DOHH2 (cell line): ENCODE data around the gene PLAGL1.

Source experiments
- EZH2phosphoT487 ChIP-seq: fragments of 200-600 bp; sonication (generic); IDR thresholded peaks from 2 replicates; pipeline ENCODE4 v1.6.1; 2017; ENCODE audit warnings: borderline replicate concordance, mild to moderate bottlenecking, antibody characterized with exemption, low read length, moderate library complexity, mixed read lengths
- TF ChIP-seq, protein P1 (sequence below): fragments of 200-600 bp; sonication (generic); IDR thresholded peaks from one replicate; pipeline ENCODE4 v1.5.1; 2014; ENCODE audit warnings: antibody characterized with exemption, mild to moderate bottlenecking, low read depth, low read length; ENCODE audit not compliant: poor library complexity, severe bottlenecking

GRCh38 chr6:143912671-143913070, 95.4 kb downstream of the PLAGL1 start:
- TF ChIP-seq, protein P1, sequence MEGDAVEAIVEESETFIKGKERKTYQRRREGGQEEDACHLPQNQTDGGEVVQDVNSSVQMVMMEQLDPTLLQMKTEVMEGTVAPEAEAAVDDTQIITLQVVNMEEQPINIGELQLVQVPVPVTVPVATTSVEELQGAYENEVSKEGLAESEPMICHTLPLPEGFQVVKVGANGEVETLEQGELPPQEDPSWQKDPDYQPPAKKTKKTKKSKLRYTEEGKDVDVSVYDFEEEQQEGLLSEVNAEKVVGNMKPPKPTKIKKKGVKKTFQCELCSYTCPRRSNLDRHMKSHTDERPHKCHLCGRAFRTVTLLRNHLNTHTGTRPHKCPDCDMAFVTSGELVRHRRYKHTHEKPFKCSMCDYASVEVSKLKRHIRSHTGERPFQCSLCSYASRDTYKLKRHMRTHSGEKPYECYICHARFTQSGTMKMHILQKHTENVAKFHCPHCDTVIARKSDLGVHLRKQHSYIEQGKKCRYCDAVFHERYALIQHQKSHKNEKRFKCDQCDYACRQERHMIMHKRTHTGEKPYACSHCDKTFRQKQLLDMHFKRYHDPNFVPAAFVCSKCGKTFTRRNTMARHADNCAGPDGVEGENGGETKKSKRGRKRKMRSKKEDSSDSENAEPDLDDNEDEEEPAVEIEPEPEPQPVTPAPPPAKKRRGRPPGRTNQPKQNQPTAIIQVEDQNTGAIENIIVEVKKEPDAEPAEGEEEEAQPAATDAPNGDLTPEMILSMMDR: no peak
- TF ChIP-seq EZH2phosphoT487: no peak
